Tibial nerve (tissue), 4 donors: Measurements from ENCODE around the gene FRMD6.

Experiments used
- CTCF ChIP-seq, 5 experiments: fragments of 200-600 bp in 3 of 5; fragments of 450-650 bp in 2 of 5; sonication (generic) in 3 of 5; IDR thresholded peaks; one replicate each; pipeline ENCODE4 v1.5.1; 2016 to 2019; ENCODE audit warnings: antibody characterized with exemption in 5 of 5, mild to moderate bottlenecking in 3 of 5, moderate library complexity in 2 of 5
- EP300 ChIP-seq, 2 donors: sonication (generic); formaldehyde crosslinking; IDR thresholded peaks; one replicate each; pipeline ENCODE4 v1.6.1; 2017; ENCODE audit warnings: antibody characterized with exemption in 2 of 2, mild to moderate bottlenecking in 1 of 2
- POLR2A ChIP-seq, 2 donors: fragments of 450-650 bp; IDR thresholded peaks; one replicate each; pipeline ENCODE4 v1.6.1; 2017; ENCODE audit warnings: antibody characterized with exemption in 2 of 2, mild to moderate bottlenecking in 2 of 2, moderate library complexity in 2 of 2

DNA sequence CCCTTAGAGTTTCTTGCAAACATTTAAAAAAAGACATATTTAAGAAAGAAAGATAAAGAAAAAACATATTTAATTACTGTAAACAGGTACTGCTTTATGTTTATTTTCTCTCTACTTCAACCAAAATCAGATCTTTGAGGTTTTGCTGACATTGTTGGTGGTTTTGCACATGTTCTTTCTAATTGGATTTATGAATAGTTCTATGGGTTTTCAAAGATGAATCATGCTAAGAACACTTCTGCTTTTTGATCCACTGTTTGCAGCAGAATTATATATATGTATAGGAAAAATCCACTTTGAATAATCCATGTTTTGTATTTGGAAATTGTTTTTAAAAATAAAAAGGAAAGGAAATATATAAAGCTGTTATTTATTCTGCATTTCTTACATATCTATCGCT lies 78.4 kb downstream of the FRMD6 start:
- TF ChIP-seq CTCF (IDR thresholded peaks at IDR 0.05) (no peak), EP300 (IDR thresholded peaks at IDR 0.05) (no peak), POLR2A (IDR thresholded peaks at IDR 0.05) (no peak)
